Measurements from ENCODE around the gene MIA2. TPM values are rescaled to one million over a fixed set of nuclear protein-coding genes. Genes with fewer than 3 reads are reported as not detected.
"Not testable (repeated sequence)": the region's sequence is repeated elsewhere in the genome, so short reads cannot be mapped to it uniquely, and the experiment has no call there.

MIA2 gene
- polyA plus RNA-seq, 4 donors, result 55.3 to 264 (median 210) TPM

GRCh38 chr14:39211109-39211741 is 22.5 kb upstream of the MIA2 start:
- Histone ChIP-seq H3K36me3 (ENCODE audit: control insufficient read depth in 3 of 3, insufficient read depth in 2 of 3, low read depth in 1 of 3, low read length in 3 of 3) (no peaks in the 10 kb centered on the region), H3K27ac (ENCODE audit: low read depth in 1 of 3, low read length in 2 of 3) (no peak overlapping the region), H3K27me3 (ENCODE audit: control insufficient read depth in 3 of 3, insufficient read depth in 3 of 3, low read length in 3 of 3) (no peaks in the 10 kb centered on the region), H3K9me3 (ENCODE audit: control insufficient read depth in 2 of 2, insufficient read depth in 1 of 2, low read depth in 1 of 2, low read length in 1 of 2) (no peaks in the 10 kb centered on the region), H3K4me1 (ENCODE audit: control insufficient read depth in 3 of 3, insufficient read depth in 2 of 3, low read depth in 1 of 3, low read length in 2 of 3) (no peaks in the 10 kb centered on the region), H3K4me3 (ENCODE audit: low read depth in 1 of 3, low read length in 3 of 3) (no peak overlapping the region)
- DNase-seq (no peak), FAIRE-seq (no peak)
- WGBS, 3 donors, result 89 to 92% (median 91%) methylated on average over 15 of the region's 15 CpGs

- Histone ChIP-seq H3K4me3 (ENCODE audit: low read depth in 1 of 3, low read length in 3 of 3) (no peak overlapping the region), H3K4me1 (ENCODE audit: control insufficient read depth in 3 of 3, insufficient read depth in 2 of 3, low read depth in 1 of 3, low read length in 2 of 3) (no peaks in the 10 kb centered on the region), H3K36me3 (ENCODE audit: control insufficient read depth in 3 of 3, insufficient read depth in 2 of 3, low read depth in 1 of 3, low read length in 3 of 3) (no peaks in the 10 kb centered on the region), H3K9me3 (ENCODE audit: control insufficient read depth in 2 of 2, insufficient read depth in 1 of 2, low read depth in 1 of 2, low read length in 1 of 2) (no peaks in the 10 kb centered on the region), H3K27ac (ENCODE audit: low read depth in 1 of 3, low read length in 2 of 3) (no peak overlapping the region), H3K27me3 (ENCODE audit: control insufficient read depth in 3 of 3, insufficient read depth in 3 of 3, low read length in 3 of 3) (no peaks in the 10 kb centered on the region)
- FAIRE-seq, result no peak
- 66 to 75% (median 66%) methylated on average over 3 of the region's 3 CpGs for WGBS, 3 donors
- peak in 1 of 2 donors; percentile 53 for DNase-seq
Observed at GRCh38 chr14:39212034-39212433, 21.7 kb upstream of the MIA2 start.

- FAIRE-seq (no peak), DNase-seq (no peak)
- H3K4me3 ChIP-seq (ENCODE audit: low read depth in 1 of 3, low read length in 3 of 3), result no peak overlapping the region
- no peak overlapping the region for H3K27ac ChIP-seq (ENCODE audit: low read depth in 1 of 3, low read length in 2 of 3)
- no peaks in the 10 kb centered on the region for H3K27me3 ChIP-seq (ENCODE audit: control insufficient read depth in 3 of 3, insufficient read depth in 3 of 3, low read length in 3 of 3)
- 94 to 96% (median 95%) methylated on average over 1 of the region's 1 CpG for WGBS, 3 donors
- no peaks in the 10 kb centered on the region for H3K4me1 ChIP-seq (ENCODE audit: control insufficient read depth in 3 of 3, insufficient read depth in 2 of 3, low read depth in 1 of 3, low read length in 2 of 3)
- peaks cover 0 to 5% of the 10 kb centered on the region in 2 donors for H3K9me3 ChIP-seq (ENCODE audit: control insufficient read depth in 2 of 2, insufficient read depth in 1 of 2, low read depth in 1 of 2, low read length in 1 of 2)
- H3K36me3 ChIP-seq (ENCODE audit: control insufficient read depth in 3 of 3, insufficient read depth in 2 of 3, low read depth in 1 of 3, low read length in 3 of 3), result no peaks in the 10 kb centered on the region
Observed at GRCh38 chr14:39212693-39213092, 21.0 kb upstream of the MIA2 start.

DNA sequence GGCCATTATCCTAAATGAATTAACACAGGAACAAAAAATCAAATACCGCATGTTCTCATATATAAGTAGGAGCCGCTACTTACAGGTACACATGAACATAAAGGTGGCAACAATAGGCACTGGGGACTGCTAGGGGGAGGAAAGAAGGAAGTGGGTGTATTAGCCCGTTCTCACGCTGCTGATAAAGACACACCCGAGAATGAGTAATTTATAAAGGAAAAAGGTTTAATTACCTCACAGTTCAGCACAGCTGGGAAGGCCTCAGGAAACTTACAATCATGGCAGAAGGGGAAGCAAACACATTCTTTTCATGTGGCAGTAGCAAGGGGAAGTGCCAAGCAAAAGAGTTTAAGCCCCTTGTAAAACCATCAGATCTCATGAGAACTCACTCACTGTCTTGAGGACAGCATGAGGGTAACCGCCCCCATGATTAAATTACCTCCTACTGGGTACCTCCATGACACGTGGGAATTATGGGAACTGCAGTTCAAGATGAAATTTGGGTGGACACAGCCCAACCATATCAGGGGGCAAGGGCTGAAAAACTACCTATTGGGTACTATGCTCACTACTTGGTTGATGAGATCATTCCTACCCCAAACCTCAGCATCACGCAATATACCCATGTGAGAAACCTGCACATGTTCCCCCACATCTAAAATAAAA is 16.4 kb upstream of the MIA2 start:
- peak in 1 of 2 donors; percentile 60 for DNase-seq
- H3K9me3 ChIP-seq (ENCODE audit: control insufficient read depth in 2 of 2, insufficient read depth in 1 of 2, low read depth in 1 of 2, low read length in 1 of 2), result peaks cover 0 to 5% of the 10 kb centered on the region in 2 donors
- no peak overlapping the region for H3K4me3 ChIP-seq (ENCODE audit: low read depth in 1 of 3, low read length in 3 of 3)
- WGBS, 3 donors, result 55 to 72% (median 59%) methylated on average over 8 of the region's 8 CpGs
- FAIRE-seq, result no peak
- H3K36me3 ChIP-seq (ENCODE audit: control insufficient read depth in 3 of 3, insufficient read depth in 2 of 3, low read depth in 1 of 3, low read length in 3 of 3), result no peaks in the 10 kb centered on the region
- H3K27ac ChIP-seq (ENCODE audit: low read depth in 1 of 3, low read length in 2 of 3), result peak overlapping the region in 2 of 3 donors; percentile 58 to 64
- peaks cover 0 to 6% (median 2%) of the 10 kb centered on the region in 3 donors for H3K4me1 ChIP-seq (ENCODE audit: control insufficient read depth in 3 of 3, insufficient read depth in 2 of 3, low read depth in 1 of 3, low read length in 2 of 3)
- H3K27me3 ChIP-seq (ENCODE audit: control insufficient read depth in 3 of 3, insufficient read depth in 3 of 3, low read length in 3 of 3), result no peaks in the 10 kb centered on the region

DNA sequence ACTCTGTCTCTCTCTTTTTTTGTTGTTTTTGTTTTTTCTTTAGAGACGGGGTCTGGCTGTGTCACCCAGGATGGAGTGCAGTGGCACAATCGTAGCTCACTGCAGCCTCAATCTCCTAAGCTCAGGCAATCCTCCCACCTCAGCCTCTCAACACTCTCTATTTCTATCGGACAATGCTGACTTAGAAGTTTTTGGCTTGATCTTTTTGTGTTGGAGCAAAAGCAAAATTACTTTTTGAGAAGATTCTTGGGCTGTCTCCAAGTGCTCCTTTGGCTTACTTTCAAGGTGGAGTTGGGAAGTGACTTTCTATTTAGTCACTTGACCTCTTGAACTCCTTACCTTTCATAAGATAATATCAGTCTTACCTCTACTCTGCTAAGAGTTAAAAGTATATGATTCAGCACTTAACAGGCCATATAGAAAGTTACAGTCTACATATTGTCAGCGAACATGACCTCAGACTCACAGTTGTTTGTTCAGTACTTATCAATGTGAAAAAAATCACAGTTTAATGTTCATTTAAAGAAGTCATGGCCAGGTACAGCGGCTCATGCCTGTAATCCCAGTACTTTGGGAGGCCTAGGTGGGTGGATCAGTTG is 15.4 kb upstream of the MIA2 start:
- H3K36me3 ChIP-seq (ENCODE audit: control insufficient read depth in 3 of 3, insufficient read depth in 2 of 3, low read depth in 1 of 3, low read length in 3 of 3), result no peaks in the 10 kb centered on the region
- peak; percentile 68 to 81 for DNase-seq
- peaks cover 0 to 5% of the 10 kb centered on the region in 2 donors for H3K9me3 ChIP-seq (ENCODE audit: control insufficient read depth in 2 of 2, insufficient read depth in 1 of 2, low read depth in 1 of 2, low read length in 1 of 2)
- 56 to 65% (median 59%) methylated on average over 5 of the region's 5 CpGs for WGBS, 3 donors
- no peak for FAIRE-seq
- peak overlapping the region; percentile 48 to 83 (median 79) for H3K27ac ChIP-seq (ENCODE audit: low read depth in 1 of 3, low read length in 2 of 3)
- H3K4me3 ChIP-seq (ENCODE audit: low read depth in 1 of 3, low read length in 3 of 3), result no peak overlapping the region
- peaks cover 0 to 6% (median 2%) of the 10 kb centered on the region in 3 donors for H3K4me1 ChIP-seq (ENCODE audit: control insufficient read depth in 3 of 3, insufficient read depth in 2 of 3, low read depth in 1 of 3, low read length in 2 of 3)
- H3K27me3 ChIP-seq (ENCODE audit: control insufficient read depth in 3 of 3, insufficient read depth in 3 of 3, low read length in 3 of 3), result no peaks in the 10 kb centered on the region

DNA sequence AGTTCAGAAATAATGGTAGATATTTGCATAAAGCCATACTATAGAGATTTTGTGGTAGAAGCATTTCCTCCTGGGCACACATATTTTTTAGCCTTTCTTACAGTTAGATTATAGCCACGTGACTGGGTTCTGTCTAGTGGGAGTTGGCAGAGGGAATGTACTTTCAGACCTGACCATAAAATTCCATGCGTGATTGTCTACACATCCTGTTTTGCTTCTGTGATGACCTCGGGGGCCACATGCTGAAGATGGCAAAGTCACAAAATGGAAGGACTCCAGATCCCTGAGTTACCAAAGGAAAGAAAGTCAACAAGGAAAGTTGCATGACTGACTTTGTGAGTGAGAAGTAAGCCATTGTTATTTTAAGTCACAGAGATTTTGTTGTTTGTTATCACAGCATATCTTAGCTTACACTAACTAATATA is 14.6 kb upstream of the MIA2 start:
- H3K9me3 ChIP-seq (ENCODE audit: control insufficient read depth in 2 of 2, insufficient read depth in 1 of 2, low read depth in 1 of 2, low read length in 1 of 2), result peaks cover 0 to 5% of the 10 kb centered on the region in 2 donors
- FAIRE-seq, result no peak
- no peaks in the 10 kb centered on the region for H3K27me3 ChIP-seq (ENCODE audit: control insufficient read depth in 3 of 3, insufficient read depth in 3 of 3, low read length in 3 of 3)
- peak overlapping the region in 1 of 3 donors; percentile 46 for H3K27ac ChIP-seq (ENCODE audit: low read depth in 1 of 3, low read length in 2 of 3)
- no peaks in the 10 kb centered on the region for H3K36me3 ChIP-seq (ENCODE audit: control insufficient read depth in 3 of 3, insufficient read depth in 2 of 3, low read depth in 1 of 3, low read length in 3 of 3)
- DNase-seq, result peak in 1 of 2 donors; percentile 55
- H3K4me1 ChIP-seq (ENCODE audit: control insufficient read depth in 3 of 3, insufficient read depth in 2 of 3, low read depth in 1 of 3, low read length in 2 of 3), result peaks cover 0 to 6% (median 2%) of the 10 kb centered on the region in 3 donors
- no peak overlapping the region for H3K4me3 ChIP-seq (ENCODE audit: low read depth in 1 of 3, low read length in 3 of 3)
- 37 to 58% (median 41%) methylated on average over 3 of the region's 3 CpGs for WGBS, 3 donors

DNA sequence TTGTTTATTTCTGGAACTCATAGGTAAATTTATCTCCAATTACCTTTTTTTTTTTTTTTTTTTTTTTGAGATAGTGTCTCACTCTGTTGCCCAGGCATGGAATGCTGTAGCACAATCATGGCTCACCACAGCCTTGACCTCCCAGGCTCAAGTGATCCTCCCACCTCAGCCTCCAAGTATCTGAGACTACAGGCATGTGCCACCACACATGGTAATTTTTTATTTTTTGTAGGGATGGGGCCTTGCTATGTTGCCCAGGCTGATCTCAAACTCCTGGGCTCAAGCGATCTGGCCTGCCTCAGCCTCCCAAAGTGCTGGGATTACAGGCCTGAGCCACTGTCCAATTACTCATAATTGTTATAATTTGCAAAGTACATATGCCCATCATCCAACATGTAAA is 13.2 kb upstream of the MIA2 start:
- H3K36me3 ChIP-seq (ENCODE audit: control insufficient read depth in 3 of 3, insufficient read depth in 2 of 3, low read depth in 1 of 3, low read length in 3 of 3); H3K4me3 ChIP-seq (ENCODE audit: low read depth in 1 of 3, low read length in 3 of 3); H3K27ac ChIP-seq (ENCODE audit: low read depth in 1 of 3, low read length in 2 of 3); FAIRE-seq; H3K9me3 ChIP-seq (ENCODE audit: control insufficient read depth in 2 of 2, insufficient read depth in 1 of 2, low read depth in 1 of 2, low read length in 1 of 2); H3K27me3 ChIP-seq (ENCODE audit: control insufficient read depth in 3 of 3, insufficient read depth in 3 of 3, low read length in 3 of 3); H3K4me1 ChIP-seq (ENCODE audit: control insufficient read depth in 3 of 3, insufficient read depth in 2 of 3, low read depth in 1 of 3, low read length in 2 of 3); DNase-seq: not testable (repeated sequence)
- 91 to 95% (median 93%) methylated on average over 1 of the region's 1 CpG for WGBS, 3 donors

GRCh38 chr14:39228044-39228443 is 5.7 kb upstream of the MIA2 start:
- FAIRE-seq, result no peak

More at GRCh38 chr14:39228044-39228443, 5.7 kb upstream of the MIA2 start:
- Histone ChIP-seq H3K4me1 (ENCODE audit: control insufficient read depth in 3 of 3, insufficient read depth in 2 of 3, low read depth in 1 of 3, low read length in 2 of 3) (peaks cover 0 to 18% (median 3%) of the 10 kb centered on the region in 3 donors), H3K27me3 (ENCODE audit: control insufficient read depth in 3 of 3, insufficient read depth in 3 of 3, low read length in 3 of 3) (no peaks in the 10 kb centered on the region), H3K9me3 (ENCODE audit: control insufficient read depth in 2 of 2, insufficient read depth in 1 of 2, low read depth in 1 of 2, low read length in 1 of 2) (no peaks in the 10 kb centered on the region), H3K36me3 (ENCODE audit: control insufficient read depth in 3 of 3, insufficient read depth in 2 of 3, low read depth in 1 of 3, low read length in 3 of 3) (no peaks in the 10 kb centered on the region), H3K4me3 (ENCODE audit: low read depth in 1 of 3, low read length in 3 of 3) (no peak overlapping the region), H3K27ac (ENCODE audit: low read depth in 1 of 3, low read length in 2 of 3) (peak overlapping the region in 1 of 3 donors; percentile 49)
- 26 to 69% (median 52%) methylated on average over 3 of the region's 3 CpGs for WGBS, 3 donors
- DNase-seq, result peak; percentile 39 to 54

Data from small intestine (tissue), 7 donors.